HG03066 (cell line): ENCODE data around the gene GATB.

Source experiments
- ATAC-seq: cut with Tn5 transposase; IDR thresholded peaks from one replicate; pipeline ENCODE4 v1.9.1; 2021; ENCODE audit warnings: low read depth; ENCODE audit not compliant: unreplicated experiment

The GATB gene

GRCh38 chr4:151760712-151761661, at the start of gene GATB:
Gene GATB, minus strand, starts transcription at chr4:151761007. Its CDS starts 25 bp downstream, at chr4:151760982.
- peak; percentile 100 for ATAC-seq

DNA sequence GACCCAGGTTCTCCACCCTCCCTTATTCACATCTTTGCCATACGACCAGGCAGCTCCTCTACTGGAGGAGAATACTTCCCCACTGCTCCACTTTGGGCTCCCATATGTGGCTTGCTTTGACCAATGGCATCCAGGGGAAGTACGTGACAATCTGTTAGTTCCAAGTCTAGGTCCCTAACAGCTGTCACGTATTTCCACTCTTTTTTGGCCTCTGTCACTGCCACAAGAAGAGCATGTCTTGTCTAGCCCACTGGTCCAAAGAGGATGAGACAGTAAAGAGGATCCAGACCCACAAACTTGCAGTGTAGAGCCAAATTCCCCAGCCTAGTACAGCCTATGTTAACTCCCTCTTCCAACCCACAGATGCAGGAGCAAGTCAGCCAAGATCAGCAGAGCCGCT, 49.7 kb upstream of the GATB start:
- ATAC-seq = no peak

GRCh38 chr4:151809716-151810115, 48.9 kb upstream of the GATB start:
- no peak for ATAC-seq

GRCh38 chr4:151808542-151808941, 47.7 kb upstream of the GATB start:
- no peak for ATAC-seq

- ATAC-seq = no peak
These were observed 47.3 kb upstream of the GATB start for GRCh38 chr4:151808120-151808529.

DNA sequence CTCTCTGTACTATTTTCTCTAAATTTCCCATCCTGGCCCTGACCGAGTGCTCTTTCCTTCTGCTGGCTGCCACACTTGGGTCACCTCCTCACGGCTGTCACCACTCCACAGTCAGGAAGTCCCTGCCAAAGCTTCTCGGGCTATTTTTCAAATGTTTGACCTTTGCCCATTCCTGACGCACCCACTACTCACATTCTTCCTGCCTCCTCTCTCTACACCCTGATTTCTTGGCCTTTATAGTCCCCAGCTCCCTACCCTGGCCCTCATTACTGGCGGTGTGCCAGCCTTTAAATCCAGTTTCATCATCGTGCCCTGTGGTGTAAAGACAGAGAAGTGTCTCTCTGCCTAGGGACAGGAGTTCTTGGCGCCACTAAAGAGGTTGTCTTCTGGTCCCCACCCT, 46.4 kb upstream of the GATB start:
- no peak for ATAC-seq

DNA sequence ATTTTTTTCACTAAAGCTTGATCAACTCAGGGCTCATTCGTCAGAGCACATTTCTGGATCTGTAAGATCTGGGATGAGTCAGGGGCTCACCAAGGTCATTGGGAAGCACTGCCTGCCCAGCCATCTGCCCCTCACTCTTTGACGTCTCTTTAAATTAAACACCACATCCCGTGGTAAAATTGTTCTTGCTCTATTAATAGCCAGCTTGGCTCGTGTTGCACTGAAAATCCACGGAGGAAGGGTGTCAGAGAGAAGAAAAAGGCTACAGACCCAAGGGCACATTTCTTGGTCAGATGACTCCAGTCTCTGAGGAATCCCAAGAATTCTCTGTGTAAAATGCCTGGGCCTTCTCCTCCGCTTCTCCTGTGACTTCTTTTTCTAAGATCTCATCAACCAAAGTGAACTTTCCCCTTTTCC, 45.7 kb upstream of the GATB start:
- ATAC-seq = no peak

GRCh38 chr4:151804821-151805220, 44.0 kb upstream of the GATB start:
- ATAC-seq = no peak

- no peak for ATAC-seq
These were observed 43.4 kb upstream of the GATB start for GRCh38 chr4:151804086-151804630.

DNA sequence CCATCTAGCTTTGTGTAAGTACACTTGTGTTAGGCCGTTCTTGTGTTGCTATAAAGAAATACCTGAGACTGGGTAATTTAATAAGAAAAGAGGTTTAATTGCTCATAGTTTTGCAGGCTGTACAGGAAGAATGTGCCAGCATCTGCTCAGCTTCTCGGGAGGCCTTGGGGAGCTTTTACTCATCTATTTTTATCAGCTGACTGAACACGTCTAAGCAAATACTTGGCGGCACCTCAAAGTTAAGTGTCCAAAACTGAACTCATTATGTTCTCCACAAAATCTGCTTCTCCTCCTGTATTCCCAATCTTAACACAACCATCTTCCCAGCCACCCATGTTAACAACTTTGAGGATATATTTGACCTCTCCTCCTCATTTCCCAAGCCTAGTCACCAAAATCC, 42.4 kb upstream of the GATB start:
- no peak for ATAC-seq

DNA sequence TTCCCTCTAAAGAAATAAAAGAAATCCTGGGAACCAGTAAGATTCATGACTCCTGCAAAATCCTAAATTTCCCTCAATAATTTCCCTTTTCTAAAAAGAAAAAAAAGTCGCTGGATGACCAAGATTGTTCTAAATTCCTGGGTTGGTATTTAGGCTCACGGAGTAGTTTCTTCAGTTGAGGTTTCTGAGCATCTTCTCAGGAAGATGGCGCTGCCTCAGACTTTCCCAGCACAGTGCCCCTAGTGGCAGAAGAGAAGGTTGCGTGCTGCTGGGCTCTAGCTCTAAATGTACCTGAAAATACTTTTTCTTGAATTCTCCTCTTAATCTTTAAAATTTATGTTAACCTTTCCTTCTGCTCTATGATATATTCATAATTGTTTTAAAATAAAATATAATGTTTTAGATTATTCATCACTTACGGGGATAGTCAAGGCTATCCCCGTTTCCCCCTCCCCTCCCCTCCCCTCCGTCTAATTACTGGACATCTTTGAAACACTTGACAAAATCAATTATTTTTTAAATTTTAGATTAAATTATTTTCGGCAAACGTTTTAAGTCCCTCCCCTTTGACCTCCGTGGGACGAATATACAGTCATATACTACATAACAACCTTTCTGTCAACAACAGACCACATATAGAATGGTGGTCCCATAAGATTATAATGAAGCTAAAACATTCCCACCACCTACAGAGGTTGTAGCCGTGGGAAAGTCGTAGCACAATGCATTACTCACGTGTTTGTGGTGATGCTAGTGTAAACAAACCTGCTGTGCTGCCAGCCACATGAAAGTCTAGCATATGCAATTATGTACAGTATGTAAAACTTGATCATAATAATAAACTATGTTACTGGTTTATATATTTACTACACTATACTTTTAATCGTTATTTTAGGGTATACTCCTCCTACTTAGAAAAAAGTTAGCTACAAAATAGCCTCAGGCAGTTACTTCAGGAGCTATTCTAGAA, 41.0 kb upstream of the GATB start:
- ATAC-seq = no peak

GRCh38 chr4:151799417-151800012, 38.7 kb upstream of the GATB start:
- no peak for ATAC-seq

DNA sequence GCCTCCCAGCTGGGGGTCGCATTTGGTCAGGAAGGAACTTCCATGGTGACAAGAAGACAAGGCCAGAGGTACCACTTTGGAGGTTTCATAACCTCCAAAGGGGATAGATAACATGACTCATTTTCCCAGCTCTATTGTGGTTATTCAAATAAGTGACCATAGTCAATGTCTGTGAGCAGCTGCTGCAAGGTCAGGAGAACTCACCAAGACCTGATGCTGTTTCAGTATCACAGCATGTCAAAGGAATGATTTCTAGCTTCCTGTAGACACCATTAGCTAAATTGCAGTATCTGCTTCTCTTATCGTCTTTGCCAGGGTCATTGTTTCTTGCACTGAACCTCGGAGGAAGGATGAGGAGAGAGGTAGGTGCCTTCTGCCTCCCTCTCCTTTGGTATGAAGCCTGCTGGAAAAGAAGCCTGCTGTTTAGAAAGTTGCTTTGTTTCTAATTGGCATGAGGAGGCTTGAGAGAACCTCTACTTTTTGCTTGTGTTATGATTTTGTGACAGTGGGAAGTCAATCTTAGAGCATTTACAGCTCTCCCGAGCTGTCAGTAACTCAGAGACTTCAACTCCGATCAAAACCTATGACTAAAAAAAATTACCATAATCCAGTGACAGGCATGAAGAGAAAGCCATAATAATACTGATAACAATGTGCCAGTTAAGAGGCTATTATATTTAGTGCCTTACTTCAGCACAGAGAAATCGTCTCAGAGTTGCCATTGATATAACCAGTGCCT, 38.0 kb upstream of the GATB start:
- peak; percentile 93 for ATAC-seq

DNA sequence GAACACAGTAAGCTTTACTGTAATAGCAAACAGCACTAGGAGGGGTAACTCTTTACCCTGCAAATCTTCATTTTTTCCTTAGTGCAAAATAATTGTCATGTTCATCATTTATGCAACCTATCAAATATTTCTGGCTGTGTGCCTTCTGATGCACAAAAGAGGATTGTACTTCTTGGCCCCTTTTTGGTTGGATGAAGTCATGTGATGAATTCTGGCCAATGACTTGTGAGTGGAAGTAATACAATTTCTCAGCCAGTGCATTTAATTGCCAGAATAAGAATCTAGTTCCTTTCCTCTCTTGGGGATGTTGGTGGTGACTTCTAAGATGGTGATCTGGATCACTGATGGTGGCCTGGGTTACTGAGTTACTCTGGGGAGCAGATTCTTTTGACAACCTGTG, 37.0 kb upstream of the GATB start:
- no peak for ATAC-seq

DNA sequence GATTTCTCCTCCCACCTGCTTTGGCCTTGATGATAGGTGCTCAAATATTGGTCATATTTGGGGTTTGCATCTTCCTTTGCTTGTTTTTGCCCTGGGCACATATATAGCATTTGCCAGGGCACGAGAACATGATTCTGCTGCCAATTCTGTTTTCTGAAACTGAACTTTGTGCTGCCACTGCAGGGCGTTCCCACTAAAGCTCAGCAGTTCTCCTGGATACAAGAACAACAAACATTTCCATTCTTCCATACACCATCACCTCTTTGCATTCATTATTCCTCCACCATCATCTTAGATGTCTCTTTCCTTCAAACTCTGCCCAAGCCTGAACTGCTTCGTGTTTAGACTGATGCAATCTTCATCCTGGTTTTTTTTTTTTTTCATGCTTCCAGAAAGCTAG, 36.3 kb upstream of the GATB start:
- no peak for ATAC-seq

DNA sequence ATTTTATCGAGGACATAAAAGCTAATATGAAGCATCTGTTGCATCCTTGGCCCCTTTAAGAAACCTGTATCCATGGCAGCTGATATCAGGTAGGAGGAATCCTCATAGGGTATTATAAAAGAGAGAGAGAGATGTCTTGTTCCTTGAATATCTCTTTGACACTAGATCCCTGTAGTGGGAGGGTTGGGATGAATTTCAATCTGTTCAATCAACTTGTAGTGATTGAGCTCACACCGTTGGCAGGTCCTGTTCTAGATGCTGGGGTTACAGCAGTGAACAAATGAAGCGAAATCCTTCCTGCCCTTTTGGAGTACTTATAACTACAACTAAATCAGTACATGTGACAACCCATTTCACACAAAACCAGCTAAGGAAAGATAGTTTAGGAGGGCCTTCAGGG, 35.3 kb upstream of the GATB start:
- ATAC-seq = no peak

- ATAC-seq = no peak
These were observed 32.2 kb upstream of the GATB start for GRCh38 chr4:151792995-151793394.

GRCh38 chr4:151792530-151792929, 31.7 kb upstream of the GATB start:
- ATAC-seq = no peak

- no peak for ATAC-seq
These were observed 27.2 kb upstream of the GATB start for GRCh38 chr4:151788021-151788420.

GRCh38 chr4:151786158-151786495, 25.3 kb upstream of the GATB start:
- no peak for ATAC-seq
